ENCODE data around the gene RFESD.
"Not testable (repeated sequence)": the region's sequence is repeated elsewhere in the genome, so short reads cannot be mapped to it uniquely, and the experiment has no call there.

RFESD gene

GRCh38 chr5:95664204-95664786 lies 17.7 kb downstream of the RFESD start:
- DNase-seq (ENCODE audit: low read depth, low spot score): no peak

- no peak for DNase-seq (ENCODE audit: low read depth, low spot score)
Measured at GRCh38 chr5:95667061-95667618, 20.6 kb downstream of the RFESD start.

- DNase-seq (ENCODE audit: low read depth, low spot score): no peak
Measured at GRCh38 chr5:95667678-95668077, 21.1 kb downstream of the RFESD start.

GRCh38 chr5:95668216-95668615 lies 21.6 kb downstream of the RFESD start:
- DNase-seq (ENCODE audit: low read depth, low spot score): no peak

GRCh38 chr5:95668728-95669127 lies 22.2 kb downstream of the RFESD start:
- DNase-seq (ENCODE audit: low read depth, low spot score): no peak

GRCh38 chr5:95669540-95669939 lies 23.0 kb downstream of the RFESD start:
- peak; percentile 37 for DNase-seq (ENCODE audit: low read depth, low spot score)

GRCh38 chr5:95669985-95670384 lies 23.4 kb downstream of the RFESD start:
- no peak for DNase-seq (ENCODE audit: low read depth, low spot score)

GRCh38 chr5:95670568-95670967 lies 24.0 kb downstream of the RFESD start:
- DNase-seq (ENCODE audit: low read depth, low spot score): no peak

GRCh38 chr5:95671826-95672225 lies 25.2 kb downstream of the RFESD start:
- DNase-seq (ENCODE audit: low read depth, low spot score): no peak

GRCh38 chr5:95672641-95673040 lies 26.1 kb downstream of the RFESD start:
- DNase-seq (ENCODE audit: low read depth, low spot score): no peak

GRCh38 chr5:95673081-95673480 lies 26.5 kb downstream of the RFESD start:
- DNase-seq (ENCODE audit: low read depth, low spot score): no peak

- DNase-seq (ENCODE audit: low read depth, low spot score): no peak
Measured at GRCh38 chr5:95682891-95683290, 36.3 kb downstream of the RFESD start, which contains the start of gene SPATA9. Gene SPATA9, minus strand, starts transcription at chr5:95682991. Its CDS starts 137 bp downstream, at chr5:95682854.

GRCh38 chr5:95684361-95684760 lies 37.8 kb downstream of the RFESD start:
- DNase-seq (ENCODE audit: low read depth, low spot score): no peak

GRCh38 chr5:95686651-95687050 lies 40.1 kb downstream of the RFESD start:
- peak; percentile 28 for DNase-seq (ENCODE audit: low read depth, low spot score)

- no peak for DNase-seq (ENCODE audit: low read depth, low spot score)
Measured at GRCh38 chr5:95689680-95690079, 43.1 kb downstream of the RFESD start.

GRCh38 chr5:95690333-95690732 lies 43.8 kb downstream of the RFESD start:
- no peak for DNase-seq (ENCODE audit: low read depth, low spot score)

- DNase-seq (ENCODE audit: low read depth, low spot score): peak; percentile 79
Measured at GRCh38 chr5:95697781-95698681, 51.5 kb downstream of the RFESD start.

- no peak for DNase-seq (ENCODE audit: low read depth, low spot score)
Measured at GRCh38 chr5:95699337-95699736, 52.8 kb downstream of the RFESD start.

- no peak for DNase-seq (ENCODE audit: low read depth, low spot score)
Measured at GRCh38 chr5:95701074-95701473, 54.5 kb downstream of the RFESD start.

GRCh38 chr5:95704150-95704549 lies 57.6 kb downstream of the RFESD start:
- no peak for DNase-seq (ENCODE audit: low read depth, low spot score)

- DNase-seq (ENCODE audit: low read depth, low spot score): not testable (repeated sequence)
Measured at GRCh38 chr5:95706196-95706595, 59.6 kb downstream of the RFESD start.

GRCh38 chr5:95707055-95707454 lies 60.5 kb downstream of the RFESD start:
- DNase-seq (ENCODE audit: low read depth, low spot score): no peak

Measured in ELF-1 (cell line).